PC-3 (cell line): ENCODE measurements around the gene GPBP1.

Experiments
- CTCF ChIP-seq: fragments of 300-600 bp; sonication (generic); conservative IDR thresholded peaks from 2 replicates; pipeline ENCODE4 v1.5.1; 2017; ENCODE audit warnings: antibody characterized with exemption, low read depth, mild to moderate bottlenecking, low read length
- EZH2 ChIP-seq: fragments of 300-600 bp; sonication (generic); IDR thresholded peaks from one replicate; pipeline ENCODE4 v1.6.1; 2017; ENCODE audit warnings: antibody characterized with exemption, mild to moderate bottlenecking, low read length; ENCODE audit not compliant: unreplicated experiment

- TF ChIP-seq CTCF (no peak), EZH2 (no peak)
These were observed 88.7 kb downstream of the GPBP1 start for GRCh38 chr5:57262541-57262940.
